ENCODE measurements around the gene ALOXE3.

GRCh38 chr17:8137645-8138373, 19.5 kb upstream of the ALOXE3 start:
- TF ChIP-seq CTCF (IDR thresholded peaks at IDR 0.05): no peak
- TF ChIP-seq POLR2A (IDR thresholded peaks at IDR 0.05): no peak
